GM19452 (cell line): Measurements from ENCODE around the gene SPATA20.

ENCODE experiments used
- ATAC-seq: cut with Tn5 transposase; IDR thresholded peaks from one replicate; pipeline ENCODE4 v1.9.1; 2021; ENCODE audit not compliant: unreplicated experiment

The SPATA20 gene

GRCh38 chr17:50538549-50539410, 8.2 kb upstream of the SPATA20 start:
- ATAC-seq: no peak

GRCh38 chr17:50539762-50540559, 7.0 kb upstream of the SPATA20 start:
- no peak for ATAC-seq

DNA sequence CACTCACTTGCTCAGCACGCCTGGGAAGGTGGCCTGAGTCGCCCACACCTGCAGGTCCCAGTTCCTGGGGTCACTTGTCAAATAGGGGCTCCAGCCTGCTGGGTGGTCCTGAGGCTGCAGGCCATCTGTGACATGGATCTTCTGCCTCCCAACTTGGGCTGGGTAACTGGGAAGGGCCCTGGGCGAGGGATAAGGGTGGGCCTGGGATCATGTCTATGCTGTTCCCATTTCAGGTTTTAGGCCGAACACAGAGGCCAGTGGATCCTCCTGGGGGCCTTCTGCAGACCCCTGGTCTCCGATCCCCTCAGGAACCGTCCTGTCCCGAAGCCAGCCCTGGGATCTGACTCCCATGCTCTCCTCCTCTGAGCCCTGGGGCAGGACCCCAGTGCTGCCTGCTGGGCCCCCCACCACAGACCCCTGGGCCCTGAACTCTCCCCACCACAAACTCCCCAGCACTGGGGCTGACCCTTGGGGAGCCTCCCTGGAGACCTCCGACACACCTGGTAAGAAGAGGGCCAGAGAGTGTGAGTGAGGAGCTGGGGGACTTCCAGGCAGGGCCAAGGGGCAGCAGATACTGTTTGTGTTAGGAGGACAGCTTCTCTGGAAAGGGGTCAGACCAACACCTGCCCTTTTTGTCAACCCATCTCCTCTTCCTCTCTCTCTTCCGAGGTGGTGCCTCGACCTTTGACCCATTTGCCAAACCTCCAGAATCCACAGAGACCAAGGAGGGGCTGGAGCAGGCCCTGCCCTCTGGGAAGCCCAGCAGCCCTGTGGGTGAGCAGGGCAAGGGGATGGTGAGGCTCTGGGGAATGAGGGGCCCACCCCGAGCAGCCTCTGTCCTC, 6.2 kb upstream of the SPATA20 start:
- ATAC-seq: no peak

DNA sequence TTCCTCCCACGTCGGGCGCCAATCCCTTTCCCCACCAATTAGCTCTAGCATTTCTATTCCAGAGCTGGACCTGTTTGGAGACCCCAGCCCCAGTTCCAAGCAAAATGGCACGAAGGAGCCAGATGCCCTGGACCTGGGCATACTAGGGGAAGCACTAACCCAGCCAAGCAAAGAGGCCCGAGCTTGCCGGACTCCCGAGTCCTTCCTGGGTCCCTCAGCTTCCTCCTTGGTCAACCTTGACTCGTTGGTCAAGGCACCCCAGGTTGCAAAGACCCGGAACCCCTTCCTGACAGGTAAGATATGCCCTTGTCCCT, 5.6 kb upstream of the SPATA20 start:
- no peak for ATAC-seq

GRCh38 chr17:50541716-50542688, 5.0 kb upstream of the SPATA20 start:
- peak; percentile 74 for ATAC-seq

GRCh38 chr17:50542795-50543774, 3.9 kb upstream of the SPATA20 start:
- no peak for ATAC-seq

DNA sequence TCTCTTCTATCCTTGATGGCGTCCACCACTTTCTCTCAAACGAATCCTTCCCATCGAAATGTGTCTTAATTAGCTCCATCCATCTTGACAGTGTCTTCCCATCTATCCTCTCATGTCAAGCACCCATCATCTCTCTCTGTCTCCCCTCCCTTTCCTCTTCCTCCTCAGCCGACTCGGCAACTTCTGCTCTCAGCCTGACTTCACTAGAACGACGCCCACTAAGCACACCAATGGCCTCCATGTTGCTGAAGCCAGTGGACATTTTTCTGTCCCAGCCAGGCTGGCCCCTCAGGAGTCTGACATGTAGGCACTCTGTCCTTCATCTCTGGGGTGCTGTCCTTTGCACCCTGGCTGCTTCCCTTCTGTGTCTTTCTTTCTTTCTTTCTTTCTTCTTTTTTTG, 2.5 kb upstream of the SPATA20 start:
- ATAC-seq: no peak

DNA sequence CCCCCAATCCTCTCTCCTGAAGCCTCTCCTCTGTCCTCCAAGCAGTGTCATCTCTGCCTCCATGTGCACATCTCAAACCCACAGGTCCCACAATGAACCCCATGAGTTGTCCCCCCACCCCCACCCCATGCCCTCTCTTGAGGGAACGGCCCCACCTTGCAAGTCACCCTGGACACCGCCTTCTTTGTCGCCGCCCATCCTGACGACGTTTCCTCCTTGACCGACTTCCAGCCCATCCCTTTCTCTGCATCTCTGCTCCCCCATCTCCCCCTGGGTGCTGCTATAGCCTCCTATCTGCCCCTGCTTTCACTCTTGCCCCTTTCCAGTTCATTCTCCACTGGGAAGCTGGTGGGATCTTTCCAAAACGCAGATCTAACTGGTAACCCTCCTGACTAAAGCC, 1.7 kb upstream of the SPATA20 start:
- ATAC-seq: no peak

- no peak for ATAC-seq
These were observed 306 bp upstream of the SPATA20 start for GRCh38 chr17:50546701-50547034.

GRCh38 chr17:50547736-50548083, 736 bp downstream of the SPATA20 start:
- no peak for ATAC-seq

DNA sequence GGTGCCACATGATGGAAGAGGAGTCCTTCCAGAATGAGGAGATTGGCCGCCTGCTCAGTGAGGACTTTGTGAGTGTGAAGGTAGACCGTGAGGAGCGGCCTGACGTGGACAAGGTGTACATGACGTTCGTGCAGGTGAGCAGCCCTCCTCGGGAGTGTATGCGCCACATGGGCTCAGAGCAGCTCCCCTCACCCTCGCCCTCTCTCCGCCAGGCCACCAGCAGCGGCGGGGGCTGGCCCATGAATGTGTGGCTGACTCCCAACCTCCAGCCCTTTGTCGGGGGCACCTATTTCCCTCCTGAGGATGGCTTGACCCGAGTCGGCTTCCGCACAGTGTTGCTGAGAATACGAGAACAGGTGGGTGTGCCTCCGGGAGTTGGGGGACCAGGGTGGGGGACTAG, 1.9 kb downstream of the SPATA20 start:
- ATAC-seq: no peak

DNA sequence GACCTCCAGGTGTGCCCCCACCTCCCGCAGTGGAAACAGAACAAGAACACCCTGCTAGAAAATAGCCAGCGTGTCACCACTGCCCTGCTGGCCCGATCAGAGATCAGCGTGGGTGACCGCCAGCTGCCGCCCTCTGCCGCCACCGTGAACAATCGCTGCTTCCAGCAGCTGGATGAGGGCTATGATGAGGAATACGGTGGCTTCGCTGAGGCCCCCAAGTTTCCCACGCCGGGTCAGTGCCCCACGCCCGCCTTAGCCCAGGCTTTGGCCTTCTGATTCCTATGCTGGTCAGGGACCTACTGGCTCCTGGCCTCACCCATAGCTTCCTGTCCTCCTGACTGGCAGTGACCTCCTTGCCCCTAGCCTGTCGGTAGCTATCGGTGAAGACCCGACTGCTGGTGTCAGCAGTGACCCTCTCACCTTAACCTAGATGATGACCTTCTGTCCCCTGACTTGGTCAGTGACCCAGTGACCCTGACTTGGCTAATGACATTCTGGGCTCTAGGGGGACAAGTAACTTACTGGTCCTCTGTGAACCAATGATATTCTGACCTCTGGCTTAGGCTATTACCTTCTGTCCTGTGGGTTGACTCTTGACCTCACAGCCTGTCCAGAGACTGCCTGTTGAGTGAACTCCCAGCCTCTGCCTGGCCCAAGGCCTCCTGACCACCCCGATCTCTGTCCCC, 2.4 kb downstream of the SPATA20 start:
- no peak for ATAC-seq

DNA sequence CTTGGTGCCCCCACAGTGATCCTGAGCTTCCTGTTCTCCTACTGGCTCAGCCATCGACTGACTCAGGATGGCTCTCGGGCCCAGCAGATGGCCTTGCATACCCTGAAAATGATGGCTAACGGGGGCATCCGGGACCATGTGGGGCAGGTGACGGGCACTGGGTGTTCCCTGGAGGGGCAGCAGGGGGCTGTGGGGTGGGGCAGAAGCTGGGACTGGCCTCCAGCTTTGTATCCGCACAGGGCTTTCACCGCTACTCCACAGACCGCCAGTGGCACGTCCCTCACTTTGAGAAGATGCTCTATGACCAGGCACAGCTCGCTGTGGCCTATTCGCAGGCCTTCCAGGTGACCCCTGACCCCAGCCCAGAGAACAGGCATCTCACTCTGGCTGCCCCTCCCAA, 3.0 kb downstream of the SPATA20 start:
- no peak for ATAC-seq

GRCh38 chr17:50550661-50551432, 3.9 kb downstream of the SPATA20 start:
- no peak for ATAC-seq

- no peak for ATAC-seq
These were observed 4.5 kb downstream of the SPATA20 start for GRCh38 chr17:50551433-50551815.

DNA sequence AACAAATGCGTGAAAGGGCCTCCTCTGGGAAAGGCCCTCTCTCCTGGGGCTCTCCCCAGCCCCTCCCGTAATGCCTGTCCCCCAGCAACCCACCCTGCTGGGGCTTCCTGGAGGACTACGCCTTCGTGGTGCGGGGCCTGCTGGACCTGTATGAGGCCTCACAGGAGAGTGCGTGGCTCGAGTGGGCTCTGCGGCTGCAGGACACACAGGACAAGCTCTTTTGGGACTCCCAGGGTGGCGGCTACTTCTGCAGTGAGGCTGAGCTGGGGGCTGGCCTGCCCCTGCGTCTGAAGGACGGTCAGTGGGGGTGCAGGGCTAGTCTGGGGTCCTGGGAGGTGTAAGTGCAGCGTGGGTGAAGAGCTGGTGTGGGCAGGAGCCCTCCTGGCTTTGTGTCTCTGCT, 4.9 kb downstream of the SPATA20 start:
- no peak for ATAC-seq

DNA sequence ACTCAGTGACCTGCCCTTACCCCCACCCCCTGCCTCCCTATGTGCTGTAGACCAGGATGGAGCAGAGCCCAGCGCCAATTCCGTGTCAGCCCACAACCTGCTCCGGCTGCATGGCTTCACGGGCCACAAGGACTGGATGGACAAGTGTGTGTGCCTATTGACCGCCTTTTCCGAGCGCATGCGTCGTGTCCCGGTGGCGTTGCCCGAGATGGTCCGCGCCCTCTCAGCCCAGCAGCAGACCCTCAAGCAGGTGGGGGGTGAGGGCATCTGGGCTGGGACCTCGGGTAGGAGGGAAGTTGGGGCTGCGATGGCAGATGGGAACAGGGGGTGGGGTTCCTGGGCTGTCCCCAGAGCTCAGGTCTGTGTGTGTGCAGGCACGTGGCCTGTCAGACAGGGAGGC, 7.2 kb downstream of the SPATA20 start:
- no peak for ATAC-seq

GRCh38 chr17:50556803-50557202, 9.8 kb downstream of the SPATA20 start:
- no peak for ATAC-seq
